ENCODE results near the gene FOCAD. TPM values are rescaled to one million over a fixed set of nuclear protein-coding genes. Genes with fewer than 3 reads are reported as not detected.
A peak's percentile ranks its signal among the peaks of the same experiment; 100 is the strongest.

The FOCAD gene
- total and polyA plus RNA-seq, 2 of the 8 experiments (the other 6 are each of a cell fraction or from before 2014, with no cell fraction given): 22.0 to 38.4 TPM

- no peak overlapping the region for H3K14ac ChIP-seq (ENCODE audit: insufficient read length)
- WGBS, 2 experiments (ENCODE audit: extremely low coverage in 1 of 2, insufficient coverage in 1 of 2, insufficient read length in 1 of 2, insufficient replicate concordance in 2 of 2, low coverage in 1 of 2, low lambda C conversion rate in 2 of 2, missing lambda C conversion rate in 1 of 2): 78% methylated on average over 2 of the region's 2 CpGs; no CpG with 5 or more reads in 1 of the 2 experiments
- no peak overlapping the region for H2BK12ac ChIP-seq (ENCODE audit: low read depth, low read length)
- ChIA-PET CTCF (ENCODE audit: partially characterized antibody) (interaction anchor here (0.9 kb wide), 2 partner anchors 109 to 119 kb away, joined by 3 read pairs; no protein-coding TSS in a partner anchor), POLR2A (ENCODE audit: partially characterized antibody) (interaction anchor here (1.4 kb wide), 1 partner anchor 73 kb away, joined by 3 read pairs; no protein-coding TSS in a partner anchor)
- H3K56ac ChIP-seq (replicated peaks; ENCODE audit: insufficient read length, low read depth, low read length): no peak overlapping the region
- H4K5ac ChIP-seq (ENCODE audit: insufficient read length, low read depth, low read length): no peak overlapping the region
- H3K4ac ChIP-seq (replicated peaks; ENCODE audit: insufficient read length, low read depth, low read length): no peak overlapping the region
- FAIRE-seq (no peak), DNase-seq (ENCODE audit: low read depth in 1 of 2, low spot score in 2 of 2) (no peak)
- H4K91ac ChIP-seq (replicated peaks; ENCODE audit: insufficient read length, low read length): no peak overlapping the region
- H3K79me2 ChIP-seq (ENCODE audit: control insufficient read depth in 1 of 2, insufficient read depth in 2 of 2, low read length in 2 of 2): no peaks in the 10 kb centered on the region
- H3K79me1 ChIP-seq (ENCODE audit: low read depth, low read length): no peaks in the 10 kb centered on the region
- H2AFZ ChIP-seq (ENCODE audit: low read length): no peak overlapping the region
- H2BK5ac ChIP-seq (ENCODE audit: low read depth, low read length): 0 out of 2 replicates have a peak overlapping the region, but pooled peaks have one; percentile 18
- H3K23me2 ChIP-seq (ENCODE audit: low read depth, low read length): no peaks in the 10 kb centered on the region
- no peak overlapping the region for H2BK15ac ChIP-seq (ENCODE audit: low read length)
- no peak overlapping the region for H3K4me2 ChIP-seq (ENCODE audit: insufficient read depth in 1 of 2, low read depth in 2 of 2, low read length in 2 of 2)
- H2BK20ac ChIP-seq (ENCODE audit: low read length): no peak overlapping the region
- H3K18ac ChIP-seq (ENCODE audit: extremely low read depth, low read length): no peak overlapping the region
- no peak overlapping the region for H2AK5ac ChIP-seq (ENCODE audit: low read depth, low read length)
- TF ChIP-seq CHD1 (IDR thresholded peaks at IDR 0.05; ENCODE audit: low read depth, low read length): no peak
- TF ChIP-seq E2F6 (IDR thresholded peaks at IDR 0.05): no peak
- TF ChIP-seq POLR2AphosphoS5 (IDR thresholded peaks at IDR 0.05; ENCODE audit: low read depth, low read length): no peak
- no peak overlapping the region for H3K23ac ChIP-seq (ENCODE audit: insufficient read length)
- H3K27ac ChIP-seq (ENCODE audit: low read depth, low read length): no peak overlapping the region
- no peaks in the 10 kb centered on the region for H3K27me3 ChIP-seq (replicated peaks in 1 of 4; ENCODE audit: control insufficient read depth in 3 of 4, extremely low read depth in 1 of 4, insufficient read depth in 3 of 4, low read length in 3 of 4)
- no peaks in the 10 kb centered on the region for H3K9me3 ChIP-seq (ENCODE audit: insufficient read depth in 2 of 2, low read depth in 1 of 2, low read length in 1 of 2)
- no peak overlapping the region for H3K4me3 ChIP-seq (ENCODE audit: extremely low read depth in 1 of 4, insufficient read depth in 2 of 4, low read depth in 3 of 4, low read length in 4 of 4)
- H2BK120ac ChIP-seq (replicated peaks; ENCODE audit: low read depth, low read length): no peak overlapping the region
- H3K9ac ChIP-seq (replicated peaks in 1 of 4; ENCODE audit: extremely low read depth in 1 of 4, low read depth in 3 of 4, low read length in 3 of 4): no peak overlapping the region
- no peaks in the 10 kb centered on the region for H4K20me1 ChIP-seq (replicated peaks in 1 of 2; ENCODE audit: control insufficient read depth in 1 of 2, insufficient read depth in 2 of 2, low read length in 2 of 2)
- H3K4me1 ChIP-seq (replicated peaks in 1 of 4; ENCODE audit: control insufficient read depth in 3 of 4, insufficient read depth in 4 of 4, low read length in 3 of 4): peaks cover 0 to 2% (median 0%) of the 10 kb centered on the region in 4 experiments; a peak in 1 of 7 replicates
- no peaks in the 10 kb centered on the region for H3K36me3 ChIP-seq (ENCODE audit: control insufficient read depth in 2 of 4, insufficient read depth in 4 of 4, low read length in 3 of 4)
- H4K8ac ChIP-seq (ENCODE audit: extremely low read depth, insufficient read depth, low read length): no peak overlapping the region
These were observed 60.1 kb downstream of the FOCAD start for GRCh38 chr9:20744036-20744630.

Data from H1 (cell line).